Fibroblast of villous mesenchyme (primary cell): ENCODE data around the gene FAM209B. TPM values are rescaled to one million over a fixed set of nuclear protein-coding genes. Genes with fewer than 3 reads are reported as not detected.

Source experiments
- DNase-seq: peaks from one replicate; pipeline ENCODE4 v3.0.0-alpha.2; 2010; ENCODE audit warnings: low read depth
- H3K4me3 ChIP-seq: 2 replicates; pipeline ENCODE4 v1.5.1; 2011; ENCODE audit warnings: low read depth, mild to moderate bottlenecking, low read length
- total RNA-seq: library from RNA; depleted of rRNA; stranded (reverse); fragments of >200 nt; gene quantifications from 2 replicates; pipeline ENCODE4 v1.2.3, GENCODE V29; 2012
- TF ChIP-seq, protein P1 (sequence below): IDR thresholded peaks from 2 replicates; pipeline ENCODE4 v1.5.1; 2012; ENCODE audit warnings: low read depth, mild to moderate bottlenecking, low read length; ENCODE audit not compliant: insufficient read depth

Gene FAM209B
- total RNA-seq, 1 donor = not detected

DNA sequence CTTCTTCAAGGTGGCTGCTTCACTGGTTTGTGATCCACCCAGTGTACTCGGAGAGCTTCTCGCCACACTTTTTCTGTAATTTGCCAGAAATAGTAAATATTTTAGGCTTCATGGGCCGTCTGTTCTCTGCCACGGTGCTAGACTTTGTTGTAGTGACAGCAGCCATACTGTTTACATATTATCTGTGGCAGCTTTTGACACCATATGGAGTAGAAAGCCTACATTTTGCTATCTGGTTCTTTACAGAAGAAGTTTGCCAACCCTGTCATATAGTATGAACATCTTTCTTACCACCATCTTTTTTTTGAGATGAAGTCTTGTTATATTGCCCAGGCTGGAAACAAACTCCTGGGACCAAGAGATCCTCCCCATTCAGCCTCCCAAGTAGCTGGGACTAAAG lies 32.5 kb downstream of the FAM209B start:
- TF ChIP-seq, protein P1, sequence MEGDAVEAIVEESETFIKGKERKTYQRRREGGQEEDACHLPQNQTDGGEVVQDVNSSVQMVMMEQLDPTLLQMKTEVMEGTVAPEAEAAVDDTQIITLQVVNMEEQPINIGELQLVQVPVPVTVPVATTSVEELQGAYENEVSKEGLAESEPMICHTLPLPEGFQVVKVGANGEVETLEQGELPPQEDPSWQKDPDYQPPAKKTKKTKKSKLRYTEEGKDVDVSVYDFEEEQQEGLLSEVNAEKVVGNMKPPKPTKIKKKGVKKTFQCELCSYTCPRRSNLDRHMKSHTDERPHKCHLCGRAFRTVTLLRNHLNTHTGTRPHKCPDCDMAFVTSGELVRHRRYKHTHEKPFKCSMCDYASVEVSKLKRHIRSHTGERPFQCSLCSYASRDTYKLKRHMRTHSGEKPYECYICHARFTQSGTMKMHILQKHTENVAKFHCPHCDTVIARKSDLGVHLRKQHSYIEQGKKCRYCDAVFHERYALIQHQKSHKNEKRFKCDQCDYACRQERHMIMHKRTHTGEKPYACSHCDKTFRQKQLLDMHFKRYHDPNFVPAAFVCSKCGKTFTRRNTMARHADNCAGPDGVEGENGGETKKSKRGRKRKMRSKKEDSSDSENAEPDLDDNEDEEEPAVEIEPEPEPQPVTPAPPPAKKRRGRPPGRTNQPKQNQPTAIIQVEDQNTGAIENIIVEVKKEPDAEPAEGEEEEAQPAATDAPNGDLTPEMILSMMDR = no peak
- no peak for DNase-seq

DNA sequence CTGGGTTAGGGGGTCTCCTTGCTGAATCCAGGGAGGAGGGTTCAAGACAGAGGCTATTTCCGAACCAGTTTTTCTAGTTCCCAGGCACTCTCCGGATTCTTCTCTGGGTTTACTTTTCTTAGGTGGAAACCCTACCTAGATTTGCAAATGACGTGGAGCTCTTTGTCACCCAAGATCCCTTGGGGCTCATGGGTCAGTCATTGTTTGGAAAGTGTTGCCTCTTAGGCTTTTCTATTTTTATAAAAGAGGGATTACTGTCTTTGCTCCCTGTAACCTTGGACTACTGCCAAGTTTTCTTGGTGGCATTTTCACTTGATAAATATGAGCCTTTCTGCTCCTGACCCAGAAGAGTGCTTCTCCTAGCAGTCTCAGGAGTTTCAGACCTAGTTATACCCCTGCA lies 33.6 kb downstream of the FAM209B start:
- TF ChIP-seq, protein P1 = no peak
- no peak for DNase-seq
- H3K4me3 ChIP-seq = no peak overlapping the region

More for the DNA sequence above, 32.5 kb downstream of the FAM209B start:
- H3K4me3 ChIP-seq = no peak overlapping the region

DNA sequence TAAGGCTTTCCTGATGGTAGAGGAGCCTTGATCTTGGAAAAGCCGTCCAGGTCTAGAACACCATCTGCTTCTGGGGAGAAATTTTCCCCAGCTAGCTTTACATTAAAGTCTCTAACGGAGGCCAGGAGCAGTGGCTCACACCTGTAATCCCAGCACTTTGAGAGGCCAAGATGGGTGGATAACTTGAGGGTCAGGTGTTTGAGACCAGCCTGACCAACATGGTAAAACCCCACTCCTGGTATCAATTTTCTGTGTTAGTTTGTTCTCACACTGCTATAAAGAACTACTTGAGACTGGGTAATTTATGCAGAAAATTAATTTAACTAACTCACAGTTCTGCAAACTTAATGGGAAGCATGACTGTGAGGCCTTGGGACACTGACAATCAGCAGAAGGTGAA lies 37.8 kb downstream of the FAM209B start:
- H3K4me3 ChIP-seq = no peak overlapping the region
- TF ChIP-seq, protein P1 = no peak
- no peak for DNase-seq

DNA sequence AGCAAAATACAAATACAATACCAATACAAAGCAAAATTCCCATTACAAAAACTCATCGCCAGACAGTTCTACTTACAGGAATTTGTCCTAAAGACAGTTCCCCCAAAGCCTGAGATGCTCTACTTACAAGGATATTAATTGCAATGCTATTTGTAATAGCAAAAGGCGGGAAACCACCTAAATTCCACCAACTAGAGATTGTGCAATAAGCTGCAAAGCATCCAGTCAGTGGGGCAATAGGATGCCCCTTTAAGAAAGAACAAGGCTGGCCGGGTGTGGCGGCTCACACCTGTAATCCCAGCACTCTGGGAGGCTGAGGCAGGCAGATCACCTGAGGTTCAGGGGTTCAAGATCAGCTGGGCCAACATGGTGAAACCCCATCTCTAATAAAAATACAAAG lies 39.1 kb downstream of the FAM209B start:
- no peak for DNase-seq
- H3K4me3 ChIP-seq = no peak overlapping the region
- TF ChIP-seq, protein P1 = no peak

DNA sequence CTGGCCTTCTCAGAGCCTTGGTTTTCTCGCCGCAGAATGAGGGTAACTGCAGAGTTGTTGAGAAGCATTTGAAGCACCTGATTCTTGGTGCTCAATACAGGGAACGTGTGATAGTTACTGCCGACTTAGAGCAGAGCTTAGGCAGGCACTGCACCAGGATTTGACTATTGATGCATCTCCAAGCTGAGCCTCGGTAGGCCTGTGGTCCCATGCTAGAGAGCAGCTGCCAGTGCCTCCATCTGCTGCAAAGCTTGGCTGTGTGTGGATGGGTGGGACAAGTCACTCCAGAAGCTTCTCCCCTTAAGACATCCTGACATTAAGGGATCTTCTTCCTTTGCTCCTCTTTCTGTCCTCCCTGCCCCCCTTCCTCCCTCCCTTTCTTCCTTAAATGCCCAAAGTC lies 40.9 kb downstream of the FAM209B start:
- DNase-seq = no peak
- H3K4me3 ChIP-seq = no peak overlapping the region
- TF ChIP-seq, protein P1 = no peak

DNA sequence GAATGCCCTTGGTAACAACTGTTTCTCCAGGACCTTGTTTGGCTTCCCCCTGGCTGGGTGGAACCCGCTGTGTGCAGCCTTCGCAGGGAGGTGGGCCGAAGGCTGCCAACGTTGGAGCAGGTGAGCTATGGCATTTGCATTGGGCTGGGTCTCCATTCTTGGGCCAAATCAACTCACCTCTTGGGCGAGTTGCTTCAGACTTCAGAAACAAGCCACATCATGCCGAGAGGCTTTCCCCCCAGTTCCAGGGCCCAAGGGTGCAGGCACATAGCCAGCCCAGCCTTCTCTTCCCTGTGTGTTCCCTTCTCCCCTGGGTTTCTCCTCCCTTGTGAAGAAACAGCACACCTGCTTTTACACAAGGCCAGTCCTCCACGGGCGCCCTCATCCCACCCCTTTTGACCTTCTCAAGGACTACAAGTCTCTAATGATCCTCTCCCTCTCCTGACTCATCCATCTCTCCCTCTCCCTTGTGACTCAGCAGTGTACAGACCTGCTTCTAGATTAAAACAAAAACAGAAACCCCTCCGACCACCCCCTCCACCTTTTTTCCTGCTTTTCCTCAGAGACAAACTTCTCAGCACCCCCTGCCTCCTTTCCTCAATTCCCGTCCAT lies 41.6 kb downstream of the FAM209B start:
- TF ChIP-seq, protein P1 = no peak
- DNase-seq = no peak
- no peak overlapping the region for H3K4me3 ChIP-seq

DNA sequence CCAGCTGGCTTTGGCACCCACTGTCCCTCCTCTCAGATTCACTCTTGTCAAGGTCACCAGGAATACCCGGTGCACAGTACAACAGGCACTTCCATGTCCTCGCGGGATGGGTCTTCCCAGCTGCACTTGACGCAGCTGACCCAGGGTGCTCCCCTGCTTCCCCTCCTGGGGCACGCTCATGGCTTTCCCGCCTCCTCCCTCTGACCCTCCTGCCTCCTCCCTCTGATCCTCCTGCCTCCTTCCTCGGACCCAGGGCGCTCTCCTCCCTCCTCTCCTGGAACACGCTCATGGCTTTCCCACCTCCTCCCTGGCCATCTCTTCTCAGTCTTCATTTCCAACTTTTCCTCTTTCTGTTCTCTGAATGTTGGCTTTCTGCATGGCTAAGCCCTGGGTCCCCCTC lies 42.1 kb downstream of the FAM209B start:
- H3K4me3 ChIP-seq = no peak overlapping the region
- TF ChIP-seq, protein P1 = no peak
- DNase-seq = no peak
